Activated T-cell treated with anti-CD3 and anti-CD28 coated beads, Interleukin-2, amount 50 U/mL, for 4 hours (primary cell): ENCODE results near the gene NR3C1. TPM values are rescaled to one million over a fixed set of nuclear protein-coding genes. Genes with fewer than 3 reads are reported as not detected.

Source experiments
- ATAC-seq, 2 donors: fragments of 200-7000 bp; cut with Tn5 transposase; one replicate each; pipeline ENCODE4 v1.10.0; 2021
- DNase-seq: peaks from one replicate; pipeline ENCODE4 v3.0.0-alpha.2; 2020
- H3K27me3 Mint-ChIP-seq: one replicate; pipeline ENCODE4 v1.8.0; 2021; ENCODE audit warnings: low read depth, mixed read lengths
- H3K36me3 Mint-ChIP-seq: one replicate; pipeline ENCODE4 v1.8.0; 2022; ENCODE audit warnings: mixed read lengths; ENCODE audit not compliant: insufficient read depth
- H3K4me1 Mint-ChIP-seq: one replicate; pipeline ENCODE4 v1.8.0; 2021; ENCODE audit warnings: low read depth, mixed read lengths
- H3K4me3 Mint-ChIP-seq: one replicate; pipeline ENCODE4 v1.8.0; 2021; ENCODE audit warnings: mild to moderate bottlenecking, moderate library complexity, mixed read lengths
- H3K9me3 Mint-ChIP-seq: one replicate; pipeline ENCODE4 v1.8.0; 2021; ENCODE audit warnings: mixed read lengths
- total RNA-seq, 3 donors: library from RNA; stranded (reverse); gene quantifications; one replicate each; pipeline ENCODE4 v1.2.1, GENCODE V29; 2021

The NR3C1 gene
- total RNA-seq, 3 donors from 2014 or later = 40.2 to 53.3 (median 43.1) TPM

- Mint-ChIP-seq H3K27me3 (no peaks in the 10 kb centered on the region), H3K4me3 (peak overlapping the region; percentile 86), H3K9me3 (no peaks in the 10 kb centered on the region), H3K36me3 (peaks cover 4% of the 10 kb centered on the region), H3K4me1 (peaks cover 79% of the 10 kb centered on the region)
- no peak for DNase-seq
- no peak for ATAC-seq
Observed at GRCh38 chr5:143433670-143434069, 30.2 kb upstream of the NR3C1 start.

- no peaks in the 10 kb centered on the region for H3K27me3 Mint-ChIP-seq
- peak overlapping the region; percentile 63 for H3K4me3 Mint-ChIP-seq
- ATAC-seq (no peak), DNase-seq (no peak)
- peaks cover 83% of the 10 kb centered on the region for H3K4me1 Mint-ChIP-seq
- peaks cover 7% of the 10 kb centered on the region for H3K36me3 Mint-ChIP-seq
- peaks cover 4% of the 10 kb centered on the region for H3K9me3 Mint-ChIP-seq
Observed at GRCh38 chr5:143432658-143433239, 29.3 kb upstream of the NR3C1 start.

GRCh38 chr5:143431789-143432188 lies 28.3 kb upstream of the NR3C1 start:
- H3K9me3 Mint-ChIP-seq = peaks cover 4% of the 10 kb centered on the region
- peak; percentile 59 to 65 for ATAC-seq
- peak overlapping the region; percentile 63 for H3K4me3 Mint-ChIP-seq
- DNase-seq = no peak
- H3K27me3 Mint-ChIP-seq = no peaks in the 10 kb centered on the region
- peaks cover 83% of the 10 kb centered on the region for H3K4me1 Mint-ChIP-seq
- peaks cover 9% of the 10 kb centered on the region for H3K36me3 Mint-ChIP-seq

- Mint-ChIP-seq H3K36me3 (peaks cover 14% of the 10 kb centered on the region), H3K4me1 (peaks cover 65% of the 10 kb centered on the region), H3K27me3 (no peaks in the 10 kb centered on the region), H3K4me3 (no peak overlapping the region), H3K9me3 (peaks cover 8% of the 10 kb centered on the region)
- ATAC-seq (no peak), DNase-seq (no peak)
Observed at GRCh38 chr5:143428738-143429420, 25.4 kb upstream of the NR3C1 start.

GRCh38 chr5:143428155-143428554 lies 24.7 kb upstream of the NR3C1 start:
- Mint-ChIP-seq H3K9me3 (peaks cover 8% of the 10 kb centered on the region), H3K4me1 (peaks cover 59% of the 10 kb centered on the region), H3K4me3 (no peak overlapping the region), H3K27me3 (no peaks in the 10 kb centered on the region), H3K36me3 (peaks cover 14% of the 10 kb centered on the region)
- no peak for DNase-seq
- no peak for ATAC-seq

- Mint-ChIP-seq H3K4me1 (peaks cover 56% of the 10 kb centered on the region), H3K36me3 (peaks cover 18% of the 10 kb centered on the region), H3K4me3 (peak overlapping the region; percentile 33), H3K27me3 (no peaks in the 10 kb centered on the region), H3K9me3 (peaks cover 8% of the 10 kb centered on the region)
- ATAC-seq (peak; percentile 43 to 47), DNase-seq (no peak)
Observed at GRCh38 chr5:143427122-143427735, 23.7 kb upstream of the NR3C1 start.

- ATAC-seq = peak in 1 of 2 donors; percentile 49
- peak overlapping the region; percentile 33 for H3K4me3 Mint-ChIP-seq
- H3K36me3 Mint-ChIP-seq = peaks cover 20% of the 10 kb centered on the region
- no peak for DNase-seq
- peaks cover 49% of the 10 kb centered on the region for H3K4me1 Mint-ChIP-seq
- H3K9me3 Mint-ChIP-seq = peaks cover 8% of the 10 kb centered on the region
- H3K27me3 Mint-ChIP-seq = no peaks in the 10 kb centered on the region
Observed at GRCh38 chr5:143426437-143426991, 23.0 kb upstream of the NR3C1 start.

- no peak overlapping the region for H3K4me3 Mint-ChIP-seq
- H3K27me3 Mint-ChIP-seq = no peaks in the 10 kb centered on the region
- peaks cover 8% of the 10 kb centered on the region for H3K9me3 Mint-ChIP-seq
- H3K4me1 Mint-ChIP-seq = peaks cover 45% of the 10 kb centered on the region
- no peak for DNase-seq
- peaks cover 20% of the 10 kb centered on the region for H3K36me3 Mint-ChIP-seq
- no peak for ATAC-seq
Observed at GRCh38 chr5:143425835-143426234, 22.3 kb upstream of the NR3C1 start.

GRCh38 chr5:143418140-143418866 lies 14.8 kb upstream of the NR3C1 start:
- peaks cover 10% of the 10 kb centered on the region for H3K36me3 Mint-ChIP-seq
- H3K4me3 Mint-ChIP-seq = no peak overlapping the region
- H3K4me1 Mint-ChIP-seq = peaks cover 35% of the 10 kb centered on the region
- no peaks in the 10 kb centered on the region for H3K9me3 Mint-ChIP-seq
- DNase-seq (no peak), ATAC-seq (peak; percentile 48 to 61)
- H3K27me3 Mint-ChIP-seq = no peaks in the 10 kb centered on the region

- Mint-ChIP-seq H3K4me3 (no peak overlapping the region), H3K9me3 (no peaks in the 10 kb centered on the region), H3K36me3 (peaks cover 7% of the 10 kb centered on the region), H3K4me1 (peaks cover 38% of the 10 kb centered on the region), H3K27me3 (no peaks in the 10 kb centered on the region)
- ATAC-seq = no peak
- no peak for DNase-seq
Observed at GRCh38 chr5:143417503-143418139, 14.1 kb upstream of the NR3C1 start.

GRCh38 chr5:143416411-143416810 lies 12.9 kb upstream of the NR3C1 start:
- no peaks in the 10 kb centered on the region for H3K9me3 Mint-ChIP-seq
- H3K4me3 Mint-ChIP-seq = no peak overlapping the region
- H3K4me1 Mint-ChIP-seq = peaks cover 41% of the 10 kb centered on the region
- no peaks in the 10 kb centered on the region for H3K36me3 Mint-ChIP-seq
- ATAC-seq (no peak), DNase-seq (no peak)
- no peaks in the 10 kb centered on the region for H3K27me3 Mint-ChIP-seq

- ATAC-seq (no peak), DNase-seq (no peak)
- peak overlapping the region; percentile 39 for H3K4me3 Mint-ChIP-seq
- no peaks in the 10 kb centered on the region for H3K27me3 Mint-ChIP-seq
- no peaks in the 10 kb centered on the region for H3K36me3 Mint-ChIP-seq
- peaks cover 49% of the 10 kb centered on the region for H3K4me1 Mint-ChIP-seq
- no peaks in the 10 kb centered on the region for H3K9me3 Mint-ChIP-seq
Observed at GRCh38 chr5:143413958-143414669, 10.6 kb upstream of the NR3C1 start.

GRCh38 chr5:143412661-143413342 lies 9.3 kb upstream of the NR3C1 start:
- no peak for DNase-seq
- no peaks in the 10 kb centered on the region for H3K36me3 Mint-ChIP-seq
- no peaks in the 10 kb centered on the region for H3K27me3 Mint-ChIP-seq
- H3K4me3 Mint-ChIP-seq = no peak overlapping the region
- peaks cover 40% of the 10 kb centered on the region for H3K4me1 Mint-ChIP-seq
- ATAC-seq = no peak
- H3K9me3 Mint-ChIP-seq = no peaks in the 10 kb centered on the region
